NT2/D1 (cell line): ENCODE measurements around the gene FREM2.

Source experiments
- DNase-seq: peaks from one replicate; pipeline ENCODE4 v3.0.0-alpha.2; 2011; ENCODE audit warnings: low read depth, low spot score
- H3K27me3 ChIP-seq: 2 replicates; pipeline ENCODE4 v1.6.0; 2011; ENCODE audit warnings: mild to moderate bottlenecking; ENCODE audit not compliant: insufficient read length, insufficient read depth
- H3K36me3 ChIP-seq: 2 replicates; pipeline ENCODE4 v1.6.1; 2011; ENCODE audit warnings: mild to moderate bottlenecking, low read length, mixed read lengths; ENCODE audit not compliant: insufficient read depth, insufficient read length
- H3K4me1 ChIP-seq: 2 replicates; pipeline ENCODE4 v1.5.1; 2011; ENCODE audit not compliant: insufficient read depth, insufficient read length
- H3K4me3 ChIP-seq: 2 replicates; pipeline ENCODE4 v1.5.1; 2011; ENCODE audit warnings: low read depth; ENCODE audit not compliant: insufficient read length
- H3K9ac ChIP-seq: 2 replicates; pipeline ENCODE4 v1.6.0; 2011; ENCODE audit warnings: low read depth; ENCODE audit not compliant: insufficient read length
- H3K9me3 ChIP-seq: 2 replicates; pipeline ENCODE4 v1.5.1; 2011; ENCODE audit warnings: mild to moderate bottlenecking, low read length; ENCODE audit not compliant: insufficient read depth
- SUZ12 ChIP-seq: IDR thresholded peaks from 2 replicates; pipeline ENCODE4 v1.6.1; 2011; ENCODE audit not compliant: insufficient read length, insufficient read depth; ENCODE audit errors: extremely low read depth
- YY1 ChIP-seq: IDR thresholded peaks from 2 replicates; pipeline ENCODE4 v1.6.1; 2011; ENCODE audit not compliant: insufficient read length, insufficient read depth
- ZNF274 ChIP-seq: IDR thresholded peaks from 2 replicates; pipeline ENCODE4 v1.6.1; 2011; ENCODE audit warnings: mild to moderate bottlenecking, low read depth, low read length

The FREM2 gene

GRCh38 chr13:38922170-38922569 is 235.3 kb downstream of the FREM2 start:
- no peaks in the 10 kb centered on the region for H3K4me1 ChIP-seq
- H3K27me3 ChIP-seq = no peaks in the 10 kb centered on the region
- no peak for TF ChIP-seq ZNF274
- no peak for TF ChIP-seq SUZ12
- TF ChIP-seq YY1 = no peak
- no peak overlapping the region for H3K9ac ChIP-seq
- no peak for DNase-seq
- no peaks in the 10 kb centered on the region for H3K36me3 ChIP-seq
- H3K9me3 ChIP-seq = no peaks in the 10 kb centered on the region
- H3K4me3 ChIP-seq = no peak overlapping the region

- no peaks in the 10 kb centered on the region for H3K36me3 ChIP-seq
- TF ChIP-seq YY1 (no peak), ZNF274 (no peak), SUZ12 (no peak)
- H3K9ac ChIP-seq = no peak overlapping the region
- no peak overlapping the region for H3K4me3 ChIP-seq
- no peaks in the 10 kb centered on the region for H3K9me3 ChIP-seq
- no peaks in the 10 kb centered on the region for H3K4me1 ChIP-seq
- H3K27me3 ChIP-seq = no peaks in the 10 kb centered on the region
- DNase-seq = no peak
Measured at GRCh38 chr13:38933786-38934185, 246.9 kb downstream of the FREM2 start.
